Thyroid gland (tissue), 4 donors: ENCODE data around the gene ZNF224.

Experiments used
- CTCF ChIP-seq, 6 experiments: fragments of 200-600 bp in 3 of 6; fragments of 450-650 bp in 3 of 6; sonication (generic) in 3 of 6; IDR thresholded peaks; one replicate each; pipeline ENCODE4 v1.5.1; 2016 to 2019; ENCODE audit warnings: antibody characterized with exemption in 6 of 6, mild to moderate bottlenecking in 2 of 6, inconsistent platforms in 1 of 6, moderate library complexity in 1 of 6
- POLR2A ChIP-seq, 2 donors: fragments of 450-650 bp; IDR thresholded peaks; one replicate each; pipeline ENCODE4 v1.6.1; 2017; ENCODE audit warnings: antibody characterized with exemption in 2 of 2, mild to moderate bottlenecking in 2 of 2, moderate library complexity in 1 of 2

- TF ChIP-seq CTCF (IDR thresholded peaks at IDR 0.05): no peak
- no peak for TF ChIP-seq POLR2A (IDR thresholded peaks at IDR 0.05)
Measured at GRCh38 chr19:44050740-44051649, 43.2 kb upstream of the ZNF224 start.
